ENCODE results near the gene PTPRT. TPM values are rescaled to one million over a fixed set of nuclear protein-coding genes. Genes with fewer than 3 reads are reported as not detected.

PTPRT gene
- total and polyA plus RNA-seq, 7 donors: under 0.01 to 0.09 (median 0.03) TPM; not detected in 1

DNA sequence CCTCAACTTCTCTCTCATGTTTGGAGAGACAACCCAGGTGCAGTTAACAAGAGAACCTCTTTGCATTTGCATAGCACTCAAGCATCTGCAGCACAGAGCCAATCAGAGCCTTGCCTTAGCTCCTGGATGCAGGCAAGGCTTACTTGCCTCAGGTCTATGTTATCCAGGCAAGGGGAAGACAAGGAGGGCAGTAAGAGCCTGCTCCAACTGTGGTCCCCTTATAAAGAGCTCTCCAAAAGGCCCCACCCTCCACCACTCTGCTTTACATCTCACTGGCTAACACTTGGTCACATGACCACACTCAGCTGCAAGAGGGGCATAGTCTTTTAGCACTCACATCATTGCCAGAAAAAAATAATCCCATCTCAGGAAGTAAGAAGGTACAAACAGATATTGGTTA is 540.0 kb downstream of the PTPRT start:
- ATAC-seq (no peak), DNase-seq (no peak)
- H3K4me3 ChIP-seq: no peak overlapping the region
- no peak overlapping the region for H3K27ac ChIP-seq
- TF ChIP-seq CTCF (IDR thresholded peaks at IDR 0.05): no peak
- no peaks in the 10 kb centered on the region for H3K27me3 ChIP-seq (ENCODE audit: insufficient read depth in 3 of 3, low read length in 2 of 3)
- no peaks in the 10 kb centered on the region for H3K4me1 ChIP-seq
- H3K36me3 ChIP-seq (ENCODE audit: insufficient read depth in 1 of 2, low read depth in 1 of 2): no peaks in the 10 kb centered on the region
- no peaks in the 10 kb centered on the region for H3K9me3 ChIP-seq
- intact Hi-C loops (cut with DNase I): no loop called here

- intact Hi-C loops (cut with DNase I): no loop called here
- no peak overlapping the region for H3K27ac ChIP-seq
- H3K27me3 ChIP-seq (ENCODE audit: insufficient read depth in 3 of 3, low read length in 2 of 3): no peaks in the 10 kb centered on the region
- no peaks in the 10 kb centered on the region for H3K36me3 ChIP-seq (ENCODE audit: insufficient read depth in 1 of 2, low read depth in 1 of 2)
- H3K4me1 ChIP-seq: no peaks in the 10 kb centered on the region
- DNase-seq (no peak), ATAC-seq (no peak)
- no peak for TF ChIP-seq CTCF (IDR thresholded peaks at IDR 0.05)
- H3K9me3 ChIP-seq: no peaks in the 10 kb centered on the region
- WGBS, 3 donors: 42 to 54% (median 45%) methylated on average over 3 of the region's 3 CpGs
- H3K4me3 ChIP-seq: no peak overlapping the region
These were observed 543.5 kb downstream of the PTPRT start for GRCh38 chr20:42646250-42646649.

DNA sequence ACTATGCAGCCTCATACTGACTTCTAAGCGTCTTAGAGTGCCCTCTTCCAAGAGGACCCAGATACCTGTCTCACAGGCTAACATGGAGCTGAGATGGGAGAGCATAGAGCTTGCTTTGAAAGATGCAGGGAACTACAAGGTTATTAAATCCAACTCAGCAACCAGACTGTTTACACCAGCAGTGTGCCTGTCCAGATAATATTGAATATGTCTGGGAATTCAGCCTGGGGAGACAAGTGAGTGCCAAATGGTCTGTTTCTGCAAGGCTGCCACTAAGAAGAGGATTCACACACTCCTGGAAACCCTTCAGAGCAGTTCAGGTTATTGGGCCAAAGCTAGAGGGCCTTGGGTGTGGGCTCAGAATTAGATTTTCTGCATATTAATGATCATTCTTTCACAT is 547.8 kb downstream of the PTPRT start:
- ATAC-seq (no peak), DNase-seq (no peak)
- H3K4me1 ChIP-seq: no peaks in the 10 kb centered on the region
- no peak for TF ChIP-seq CTCF (IDR thresholded peaks at IDR 0.05)
- 60 to 78% (median 73%) methylated on average over 1 of the region's 1 CpG for WGBS, 3 donors
- H3K9me3 ChIP-seq: no peaks in the 10 kb centered on the region
- H3K36me3 ChIP-seq (ENCODE audit: insufficient read depth in 1 of 2, low read depth in 1 of 2): no peaks in the 10 kb centered on the region
- no peak overlapping the region for H3K27ac ChIP-seq
- H3K4me3 ChIP-seq: no peak overlapping the region
- intact Hi-C loops (cut with DNase I): no loop called here
- no peaks in the 10 kb centered on the region for H3K27me3 ChIP-seq (ENCODE audit: insufficient read depth in 3 of 3, low read length in 2 of 3)

GRCh38 chr20:42639140-42639539 is 550.6 kb downstream of the PTPRT start:
- no peaks in the 10 kb centered on the region for H3K36me3 ChIP-seq (ENCODE audit: insufficient read depth in 1 of 2, low read depth in 1 of 2)
- TF ChIP-seq CTCF (IDR thresholded peaks at IDR 0.05): no peak
- H3K4me3 ChIP-seq: no peak overlapping the region
- H3K4me1 ChIP-seq: no peaks in the 10 kb centered on the region
- H3K27me3 ChIP-seq (ENCODE audit: insufficient read depth in 3 of 3, low read length in 2 of 3): no peaks in the 10 kb centered on the region
- WGBS, 3 donors: 58 to 68% (median 62%) methylated on average over 5 of the region's 5 CpGs
- ATAC-seq (no peak), DNase-seq (no peak)
- H3K27ac ChIP-seq: no peak overlapping the region
- H3K9me3 ChIP-seq: no peaks in the 10 kb centered on the region
- intact Hi-C loops (cut with DNase I): no loop called here

DNA sequence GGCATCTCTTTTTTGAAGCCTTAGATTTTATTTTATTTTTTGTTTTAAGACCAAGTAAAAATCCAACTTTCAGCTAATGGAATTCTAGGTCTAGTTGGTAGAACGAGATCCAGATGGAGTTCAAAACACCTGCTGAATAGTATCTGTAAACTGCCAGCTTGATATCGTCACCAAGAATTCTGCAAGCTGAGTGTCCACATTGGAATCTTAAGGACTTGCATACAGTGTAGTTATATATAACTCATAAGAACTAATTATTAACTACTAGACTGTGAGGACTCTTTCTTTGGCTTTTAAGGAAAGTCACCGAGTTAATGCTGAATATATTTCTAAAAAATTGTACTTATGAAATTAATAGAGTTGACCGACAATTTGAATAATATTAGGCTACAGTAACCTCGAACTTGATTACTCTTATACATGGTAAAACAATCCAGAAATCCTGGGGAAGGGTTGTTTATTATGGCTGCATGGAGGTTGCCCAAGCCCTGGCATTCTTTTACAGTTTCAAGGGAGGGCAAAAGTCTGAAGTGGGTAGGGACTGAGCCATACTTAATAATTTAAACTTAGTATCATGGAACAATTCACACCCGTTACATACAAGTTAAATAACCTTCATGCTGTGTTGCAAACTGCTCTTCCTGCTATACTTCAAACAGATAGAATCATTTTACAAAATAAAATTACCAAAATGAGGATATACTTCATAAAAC is 553.9 kb downstream of the PTPRT start:
- TF ChIP-seq CTCF (IDR thresholded peaks at IDR 0.05): no peak
- WGBS, 3 donors: 65 to 67% (median 67%) methylated on average over 6 of the region's 6 CpGs
- Histone ChIP-seq H3K9me3 (no peaks in the 10 kb centered on the region), H3K27me3 (ENCODE audit: insufficient read depth in 3 of 3, low read length in 2 of 3) (no peaks in the 10 kb centered on the region), H3K4me1 (no peaks in the 10 kb centered on the region), H3K4me3 (no peak overlapping the region), H3K36me3 (ENCODE audit: insufficient read depth in 1 of 2, low read depth in 1 of 2) (no peaks in the 10 kb centered on the region), H3K27ac (no peak overlapping the region)
- DNase-seq (no peak), ATAC-seq (no peak)
- intact Hi-C loops (cut with DNase I): no loop called here
